ENCODE data around the gene PACRG. TPM values are rescaled to one million over a fixed set of nuclear protein-coding genes. Genes with fewer than 3 reads are reported as not detected.

Gene PACRG
- total RNA-seq, 1 experiment from 2014 or later, result 0.26 TPM

- no peak overlapping the region for H2AFZ ChIP-seq (ENCODE audit: low read length)
- no peaks in the 10 kb centered on the region for H3K9me3 ChIP-seq (ENCODE audit: control insufficient read depth, low read depth, low read length)
- Mint-ChIP-seq H3K4me3 (no peak overlapping the region), H3K27me3 (ENCODE audit: low read depth) (no peaks in the 10 kb centered on the region), H3K27ac (no peak overlapping the region), H3K4me1 (no peaks in the 10 kb centered on the region), H3K36me3 (ENCODE audit: insufficient read depth in 1 of 3, low read depth in 3 of 3) (no peaks in the 10 kb centered on the region), H3K9me3 (peaks cover 0 to 2% of the 10 kb centered on the region in 2 experiments; a peak in 2 of 5 replicates)
- DNase-seq, result no peak
- H3K4me2 ChIP-seq (ENCODE audit: insufficient read depth, insufficient read length, low read length), result no peak overlapping the region
- H2BK12ac ChIP-seq (ENCODE audit: insufficient read length, low read depth, low read length), result no peak overlapping the region
- TF ChIP-seq, protein P1, sequence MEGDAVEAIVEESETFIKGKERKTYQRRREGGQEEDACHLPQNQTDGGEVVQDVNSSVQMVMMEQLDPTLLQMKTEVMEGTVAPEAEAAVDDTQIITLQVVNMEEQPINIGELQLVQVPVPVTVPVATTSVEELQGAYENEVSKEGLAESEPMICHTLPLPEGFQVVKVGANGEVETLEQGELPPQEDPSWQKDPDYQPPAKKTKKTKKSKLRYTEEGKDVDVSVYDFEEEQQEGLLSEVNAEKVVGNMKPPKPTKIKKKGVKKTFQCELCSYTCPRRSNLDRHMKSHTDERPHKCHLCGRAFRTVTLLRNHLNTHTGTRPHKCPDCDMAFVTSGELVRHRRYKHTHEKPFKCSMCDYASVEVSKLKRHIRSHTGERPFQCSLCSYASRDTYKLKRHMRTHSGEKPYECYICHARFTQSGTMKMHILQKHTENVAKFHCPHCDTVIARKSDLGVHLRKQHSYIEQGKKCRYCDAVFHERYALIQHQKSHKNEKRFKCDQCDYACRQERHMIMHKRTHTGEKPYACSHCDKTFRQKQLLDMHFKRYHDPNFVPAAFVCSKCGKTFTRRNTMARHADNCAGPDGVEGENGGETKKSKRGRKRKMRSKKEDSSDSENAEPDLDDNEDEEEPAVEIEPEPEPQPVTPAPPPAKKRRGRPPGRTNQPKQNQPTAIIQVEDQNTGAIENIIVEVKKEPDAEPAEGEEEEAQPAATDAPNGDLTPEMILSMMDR (conservative IDR thresholded peaks at IDR 0.05), result no peak
- H2BK20ac ChIP-seq (ENCODE audit: low read depth, low read length, poor library complexity, severe bottlenecking), result no peak overlapping the region
- no peak overlapping the region for H3K18ac ChIP-seq (ENCODE audit: insufficient read length, low read depth, low read length)
- no peak overlapping the region for H4K8ac ChIP-seq (replicated peaks; ENCODE audit: insufficient read length, low read depth, low read length)
- no peaks in the 10 kb centered on the region for H3K79me2 ChIP-seq (ENCODE audit: insufficient read depth, low read length)
- no peak overlapping the region for H3K23ac ChIP-seq (ENCODE audit: insufficient read length, low read depth, low read length)
- no peak overlapping the region for H4K91ac ChIP-seq (ENCODE audit: insufficient read length, low read depth, low read length)
- H3K4ac ChIP-seq (ENCODE audit: low read depth, low read length), result no peak overlapping the region
- H2BK15ac ChIP-seq (ENCODE audit: low read depth, low read length), result no peak overlapping the region
- H3K27me3 ChIP-seq (ENCODE audit: insufficient read depth, low read length), result no peaks in the 10 kb centered on the region
- WGBS (ENCODE audit: extremely low coverage, insufficient read length, low lambda C conversion rate), result no CpG with 5 or more reads among the region's 11 CpGs
- H3K56ac ChIP-seq (ENCODE audit: insufficient read length, low read depth, low read length), result no peak overlapping the region
- H3K4me1 ChIP-seq (ENCODE audit: insufficient read depth, low read length), result no peaks in the 10 kb centered on the region
- H2AK5ac ChIP-seq (ENCODE audit: insufficient read length, low read length), result no peak overlapping the region
- H3K9ac ChIP-seq (ENCODE audit: extremely low read depth, insufficient read length, low read length), result no peak overlapping the region
- H3K14ac ChIP-seq (ENCODE audit: insufficient read depth, low read length), result no peak overlapping the region
- H3T11ph ChIP-seq (ENCODE audit: low read length), result no peak overlapping the region
- no peaks in the 10 kb centered on the region for H3K79me1 ChIP-seq (ENCODE audit: insufficient read depth, low read depth, low read length, poor library complexity, severe bottlenecking)
- H3K27ac ChIP-seq (ENCODE audit: insufficient read length, low read depth, low read length), result no peak overlapping the region
- H2BK5ac ChIP-seq (ENCODE audit: insufficient read length, low read length), result no peak overlapping the region
- H4K20me1 ChIP-seq (ENCODE audit: control insufficient read depth, insufficient read depth, insufficient read length), result no peaks in the 10 kb centered on the region
- H2BK120ac ChIP-seq (ENCODE audit: low read depth, low read length, poor library complexity, severe bottlenecking), result no peak overlapping the region
- no peaks in the 10 kb centered on the region for H3K23me2 ChIP-seq (ENCODE audit: insufficient read length, low read depth, low read length, poor library complexity, severe bottlenecking)
- no peak overlapping the region for H4K5ac ChIP-seq (ENCODE audit: insufficient read length, low read depth, low read length)
These were observed 434.5 kb downstream of the PACRG start for GRCh38 chr6:163162007-163162873.
